Gastroesophageal sphincter (tissue), 4 donors: Measurements from ENCODE around the gene PPFIBP1. TPM values are rescaled to one million over a fixed set of nuclear protein-coding genes. Genes with fewer than 3 reads are reported as not detected.

Experiments
- ATAC-seq: fragments of 150-250 bp; one replicate; pipeline ENCODE4 v1.9.1; 2016; ENCODE audit warnings: mild to moderate bottlenecking, moderate library complexity
- H3K27ac ChIP-seq, 4 donors: fragments of 200-600 bp; sonication (generic) in 3 of 4; 1 replicate in 3 of 4; 2 replicates in 1 of 4; pipeline ENCODE4 v1.5.1; 2016 to 2019
- H3K27me3 ChIP-seq: fragments of 200-600 bp; sonication (generic); one replicate; pipeline ENCODE4 v1.5.1; 2019
- H3K36me3 ChIP-seq, 2 donors: fragments of 200-600 bp; sonication (generic); one replicate each; pipeline ENCODE4 v1.5.1; 2019; ENCODE audit warnings: control low read depth in 1 of 2
- H3K4me1 ChIP-seq, 3 donors: fragments of 200-600 bp; sonication (generic); 1 replicate in 2 of 3; 2 replicates in 1 of 3; pipeline ENCODE4 v1.5.1; 2016 to 2019; ENCODE audit warnings: control low read depth in 2 of 3
- H3K4me3 ChIP-seq, 2 donors: fragments of 200-600 bp; sonication (generic); one replicate each; pipeline ENCODE4 v1.5.1; 2019; ENCODE audit warnings: mild to moderate bottlenecking in 1 of 2, moderate library complexity in 1 of 2
- H3K9me3 ChIP-seq, 3 donors: fragments of 200-600 bp; sonication (generic); one replicate each; pipeline ENCODE4 v1.5.1; 2017 to 2019; ENCODE audit warnings: control low read depth in 2 of 3
- CTCF ChIP-seq, 4 experiments: fragments of 200-600 bp in 2 of 4; fragments of 450-650 bp in 2 of 4; sonication (generic) in 1 of 4; IDR thresholded peaks; one replicate each; pipeline ENCODE4 v1.5.1; 2017 to 2019; ENCODE audit warnings: antibody characterized with exemption in 4 of 4, mild to moderate bottlenecking in 2 of 4, moderate library complexity in 2 of 4
- EP300 ChIP-seq: sonication (generic); formaldehyde crosslinking; IDR thresholded peaks from one replicate; pipeline ENCODE4 v1.6.1; 2017; ENCODE audit warnings: antibody characterized with exemption, mild to moderate bottlenecking
- POLR2A ChIP-seq, 2 donors: fragments of 450-650 bp; IDR thresholded peaks; one replicate each; pipeline ENCODE4 v1.6.1; 2017; ENCODE audit warnings: antibody characterized with exemption in 2 of 2, mild to moderate bottlenecking in 2 of 2, moderate library complexity in 1 of 2
- POLR2AphosphoS5 ChIP-seq: sonication (generic); formaldehyde crosslinking; IDR thresholded peaks from one replicate; pipeline ENCODE4 v1.6.1; 2017; ENCODE audit warnings: antibody characterized with exemption
- WGBS, 2 donors: methylation state at CpG; one replicate each; pipeline ENCODE4 v1.1.5; 2018; ENCODE audit warnings: low coverage in 1 of 2; 5-methylcytosine and 5-hydroxymethylcytosine counted together
- total RNA-seq, 4 donors: library from RNA; depleted of rRNA; stranded (reverse); fragments of >200 nt; gene quantifications; one replicate each; pipeline ENCODE4 v1.1.0, GENCODE V29; 2016

PPFIBP1 gene
- total RNA-seq, 4 donors from 2014 or later: 70.7 to 78.7 (median 72.5) TPM

DNA sequence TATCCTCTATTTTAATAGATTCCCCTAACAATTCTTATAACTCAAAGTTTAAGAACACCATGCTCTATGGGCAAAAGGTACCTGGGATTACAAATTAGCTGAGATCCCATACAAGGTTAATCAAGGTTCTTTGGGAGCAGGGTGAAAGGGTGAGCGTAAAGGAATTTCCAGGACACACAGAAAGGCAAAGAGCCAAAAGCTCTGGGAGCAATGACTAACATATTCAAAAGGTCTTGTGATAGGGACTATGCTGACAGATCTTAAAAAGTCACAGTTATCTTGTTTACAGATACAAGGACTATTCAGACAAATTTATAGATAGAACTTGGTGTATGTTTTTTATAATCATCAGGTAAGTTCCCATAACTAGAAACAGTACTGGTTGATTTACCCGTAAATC is 19.5 kb upstream of the PPFIBP1 start:
- Histone ChIP-seq H3K27ac (no peak overlapping the region), H3K36me3 (no peaks in the 10 kb centered on the region), H3K4me3 (no peak overlapping the region), H3K9me3 (no peaks in the 10 kb centered on the region), H3K4me1 (peaks cover 0 to 6% (median 0%) of the 10 kb centered on the region in 3 donors), H3K27me3 (no peaks in the 10 kb centered on the region)
- no peak for ATAC-seq
- 81 to 86% methylated on average over 2 of the region's 2 CpGs for WGBS, 2 donors
- TF ChIP-seq POLR2A (IDR thresholded peaks at IDR 0.05): no peak

DNA sequence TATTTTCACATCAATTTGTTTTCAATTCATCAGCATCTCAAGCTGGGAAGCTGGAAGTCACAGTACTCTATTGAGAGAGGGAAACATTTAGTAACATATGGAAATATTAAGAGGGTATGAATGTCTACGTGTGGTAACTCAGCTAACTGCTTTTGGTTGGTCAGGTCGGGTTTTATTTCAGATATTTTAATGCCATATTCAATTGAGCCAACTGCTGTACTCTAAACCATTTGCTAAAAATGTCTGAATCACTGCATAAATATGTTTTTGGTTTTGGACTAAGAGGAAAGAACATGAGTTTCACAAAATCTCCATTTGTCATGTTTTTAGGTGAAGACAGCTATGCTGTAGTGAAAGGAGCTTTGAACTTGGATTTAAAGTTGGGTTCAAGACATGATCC is 18.9 kb upstream of the PPFIBP1 start:
- Histone ChIP-seq H3K4me1 (peaks cover 0 to 6% (median 0%) of the 10 kb centered on the region in 3 donors), H3K36me3 (no peaks in the 10 kb centered on the region), H3K9me3 (no peaks in the 10 kb centered on the region), H3K4me3 (no peak overlapping the region), H3K27ac (peak overlapping the region in 2 of 4 donors; percentile 13 to 32), H3K27me3 (no peaks in the 10 kb centered on the region)
- TF ChIP-seq EP300 (no peak), CTCF (IDR thresholded peaks at IDR 0.05) (no peak), POLR2AphosphoS5 (no peak), POLR2A (IDR thresholded peaks at IDR 0.05) (no peak)
- WGBS, 2 donors: 34 to 93% methylated on average over 2 of the region's 2 CpGs
- ATAC-seq: no peak

- no peaks in the 10 kb centered on the region for H3K27me3 ChIP-seq
- no peaks in the 10 kb centered on the region for H3K9me3 ChIP-seq
- no peak overlapping the region for H3K4me3 ChIP-seq
- TF ChIP-seq POLR2A (IDR thresholded peaks at IDR 0.05) (no peak), POLR2AphosphoS5 (no peak), CTCF (IDR thresholded peaks at IDR 0.05) (no peak), EP300 (no peak)
- no peak for ATAC-seq
- peaks cover 0 to 8% (median 0%) of the 10 kb centered on the region in 3 donors for H3K4me1 ChIP-seq
- H3K36me3 ChIP-seq: no peaks in the 10 kb centered on the region
- peak overlapping the region in 3 of 4 donors; percentile 13 to 32 (median 29) for H3K27ac ChIP-seq
Measured at GRCh38 chr12:27505761-27506160, 18.2 kb upstream of the PPFIBP1 start.

- H3K4me1 ChIP-seq: peaks cover 6 to 17% (median 8%) of the 10 kb centered on the region in 3 donors
- no peak for TF ChIP-seq CTCF (IDR thresholded peaks at IDR 0.05)
- no peak for TF ChIP-seq POLR2A (IDR thresholded peaks at IDR 0.05)
- TF ChIP-seq POLR2AphosphoS5: no peak
- no peak for ATAC-seq
- no peak overlapping the region for H3K4me3 ChIP-seq
- H3K36me3 ChIP-seq: no peaks in the 10 kb centered on the region
- H3K27me3 ChIP-seq: no peaks in the 10 kb centered on the region
- WGBS, 2 donors: 55% methylated on average over 2 of the region's 2 CpGs; no CpG with 5 or more reads in 1 of the 2 donors
- no peaks in the 10 kb centered on the region for H3K9me3 ChIP-seq
- H3K27ac ChIP-seq: no peak overlapping the region
Measured at GRCh38 chr12:27506645-27507189, 17.3 kb upstream of the PPFIBP1 start.

- peaks cover 8 to 23% (median 9%) of the 10 kb centered on the region in 3 donors for H3K4me1 ChIP-seq
- no peak overlapping the region for H3K4me3 ChIP-seq
- no peaks in the 10 kb centered on the region for H3K27me3 ChIP-seq
- H3K36me3 ChIP-seq: no peaks in the 10 kb centered on the region
- no peaks in the 10 kb centered on the region for H3K9me3 ChIP-seq
- no peak overlapping the region for H3K27ac ChIP-seq
- WGBS, 2 donors: 72 to 75% methylated on average over 5 of the region's 5 CpGs
- peak; percentile 56 for ATAC-seq
- no peak for TF ChIP-seq POLR2A (IDR thresholded peaks at IDR 0.05)
- no peak for TF ChIP-seq CTCF (IDR thresholded peaks at IDR 0.05)
- TF ChIP-seq EP300: no peak
- no peak for TF ChIP-seq POLR2AphosphoS5
Measured at GRCh38 chr12:27508736-27509431, 15.1 kb upstream of the PPFIBP1 start.
